ENCODE results near the gene PIK3R4. TPM values are rescaled to one million over a fixed set of nuclear protein-coding genes. Genes with fewer than 3 reads are reported as not detected.

The PIK3R4 gene
- total RNA-seq, 1 experiment from 2014 or later = 31.9 TPM

DNA sequence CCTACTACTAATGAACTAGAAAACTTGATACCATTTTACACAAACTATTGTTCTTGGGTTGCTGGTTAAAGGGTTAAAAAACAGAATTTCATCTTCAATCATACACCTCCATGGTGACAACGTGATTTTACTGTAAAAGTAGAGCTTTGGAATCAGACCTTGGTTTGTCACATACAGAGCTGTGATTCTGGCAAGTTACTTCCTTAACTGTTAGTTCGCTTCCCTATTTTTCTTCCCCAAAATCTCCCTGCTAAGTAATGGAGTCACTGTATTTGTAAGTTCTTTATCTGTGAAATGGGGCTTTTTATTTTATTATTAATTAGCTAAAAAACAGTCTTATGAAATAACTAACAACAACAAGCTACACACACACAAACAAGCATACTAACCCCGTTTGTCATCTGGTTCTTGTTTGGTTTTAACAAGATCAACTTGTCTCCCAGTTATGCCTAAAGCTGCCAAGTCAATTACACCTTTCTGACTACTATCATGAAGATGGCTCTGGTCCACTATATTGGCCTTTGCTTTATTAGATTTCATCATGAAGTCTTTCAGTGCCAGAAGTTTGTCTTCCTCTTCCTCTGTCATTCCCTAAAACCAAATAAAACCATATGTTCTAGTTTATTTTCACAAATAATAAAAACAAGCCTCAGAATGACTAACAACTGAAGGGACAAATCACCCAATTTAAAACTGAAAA is 38.6 kb downstream of the PIK3R4 start:
- DNase-seq (ENCODE audit: low spot score) = no peak
- Histone ChIP-seq H3K9me3 (ENCODE audit: low read depth, low read length, poor library complexity, severe bottlenecking) (no peaks in the 10 kb centered on the region), H3K27me3 (replicated peaks; ENCODE audit: insufficient read depth, low read depth, low read length, poor library complexity) (no peaks in the 10 kb centered on the region), H3K4me1 (ENCODE audit: insufficient read depth, low read length, poor library complexity, severe bottlenecking) (no peaks in the 10 kb centered on the region), H3K4me3 (ENCODE audit: low read depth, low read length, poor library complexity, severe bottlenecking) (no peak overlapping the region), H3K27ac (ENCODE audit: low read depth, low read length, poor library complexity, severe bottlenecking) (no peak overlapping the region), H3K36me3 (ENCODE audit: insufficient read depth, low read length, poor library complexity, severe bottlenecking) (peaks cover 11% of the 10 kb centered on the region)
- no TSS peak for BruUV-seq (replicated peaks)
- intact Hi-C loops (cut with micrococcal nuclease; ENCODE audit: unreplicated experiment) = no loop called here
- TF ChIP-seq, protein P1, sequence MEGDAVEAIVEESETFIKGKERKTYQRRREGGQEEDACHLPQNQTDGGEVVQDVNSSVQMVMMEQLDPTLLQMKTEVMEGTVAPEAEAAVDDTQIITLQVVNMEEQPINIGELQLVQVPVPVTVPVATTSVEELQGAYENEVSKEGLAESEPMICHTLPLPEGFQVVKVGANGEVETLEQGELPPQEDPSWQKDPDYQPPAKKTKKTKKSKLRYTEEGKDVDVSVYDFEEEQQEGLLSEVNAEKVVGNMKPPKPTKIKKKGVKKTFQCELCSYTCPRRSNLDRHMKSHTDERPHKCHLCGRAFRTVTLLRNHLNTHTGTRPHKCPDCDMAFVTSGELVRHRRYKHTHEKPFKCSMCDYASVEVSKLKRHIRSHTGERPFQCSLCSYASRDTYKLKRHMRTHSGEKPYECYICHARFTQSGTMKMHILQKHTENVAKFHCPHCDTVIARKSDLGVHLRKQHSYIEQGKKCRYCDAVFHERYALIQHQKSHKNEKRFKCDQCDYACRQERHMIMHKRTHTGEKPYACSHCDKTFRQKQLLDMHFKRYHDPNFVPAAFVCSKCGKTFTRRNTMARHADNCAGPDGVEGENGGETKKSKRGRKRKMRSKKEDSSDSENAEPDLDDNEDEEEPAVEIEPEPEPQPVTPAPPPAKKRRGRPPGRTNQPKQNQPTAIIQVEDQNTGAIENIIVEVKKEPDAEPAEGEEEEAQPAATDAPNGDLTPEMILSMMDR (conservative IDR thresholded peaks at IDR 0.05; ENCODE audit: low read depth, low read length) = no peak
- no peak for TF ChIP-seq EZH2 (IDR thresholded peaks at IDR 0.05; ENCODE audit: borderline replicate concordance, low read depth, low read length, poor library complexity, severe bottlenecking)
- ChIA-PET CTCF (no interaction called here), POLR2A (ENCODE audit: low non-redundant PET) (no interaction called here)

DNA sequence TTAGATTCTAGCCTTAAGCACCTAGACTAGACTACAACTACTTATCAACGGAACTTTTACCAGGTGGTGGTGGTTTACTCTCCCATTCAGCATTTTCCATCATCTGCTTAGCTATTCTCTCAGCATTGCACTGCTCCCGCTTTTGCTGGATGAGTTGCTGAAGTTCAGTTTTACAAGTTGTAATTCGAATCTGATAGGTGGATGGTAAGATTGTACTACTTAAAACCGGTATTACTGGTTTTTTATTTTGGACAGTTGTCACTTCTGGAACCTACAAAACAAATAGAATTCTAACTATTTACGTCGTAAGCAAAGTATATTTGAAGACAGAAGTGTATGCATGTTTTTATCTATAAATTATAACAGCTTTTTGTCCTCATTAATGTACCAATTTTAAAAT is 41.1 kb downstream of the PIK3R4 start:
- Histone ChIP-seq H3K9me3 (ENCODE audit: low read depth, low read length, poor library complexity, severe bottlenecking) (no peaks in the 10 kb centered on the region), H3K4me1 (ENCODE audit: insufficient read depth, low read length, poor library complexity, severe bottlenecking) (no peaks in the 10 kb centered on the region), H3K36me3 (ENCODE audit: insufficient read depth, low read length, poor library complexity, severe bottlenecking) (peaks cover 12% of the 10 kb centered on the region), H3K27ac (ENCODE audit: low read depth, low read length, poor library complexity, severe bottlenecking) (no peak overlapping the region), H3K27me3 (replicated peaks; ENCODE audit: insufficient read depth, low read depth, low read length, poor library complexity) (no peaks in the 10 kb centered on the region), H3K4me3 (ENCODE audit: low read depth, low read length, poor library complexity, severe bottlenecking) (no peak overlapping the region)
- intact Hi-C loops (cut with micrococcal nuclease; ENCODE audit: unreplicated experiment) = no loop called here
- no peak for DNase-seq (ENCODE audit: low spot score)
- ChIA-PET CTCF (no interaction called here), POLR2A (ENCODE audit: low non-redundant PET) (no interaction called here)
- TF ChIP-seq, protein P1 (conservative IDR thresholded peaks at IDR 0.05; ENCODE audit: low read depth, low read length) = no peak
- no peak for TF ChIP-seq EZH2 (IDR thresholded peaks at IDR 0.05; ENCODE audit: borderline replicate concordance, low read depth, low read length, poor library complexity, severe bottlenecking)
- BruUV-seq (replicated peaks) = no TSS peak

DNA sequence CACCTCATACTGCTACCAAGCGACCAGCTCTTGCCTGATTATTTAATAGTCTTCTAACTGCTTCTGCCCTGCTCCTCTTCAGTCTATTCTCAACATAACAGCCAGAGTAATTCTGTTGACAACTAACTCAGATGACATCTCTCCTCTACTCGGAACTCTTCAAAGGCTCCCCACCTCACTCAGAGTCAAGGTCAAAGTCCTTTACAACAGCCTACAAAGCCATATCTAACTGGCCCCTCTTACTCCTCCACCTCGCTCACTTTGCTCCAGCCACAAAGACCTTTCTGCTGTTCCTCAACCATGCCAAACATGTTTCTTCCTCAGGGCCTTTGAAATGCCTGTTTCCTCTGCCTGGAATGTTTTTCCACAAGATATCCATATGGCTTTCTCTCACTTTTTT is 43.6 kb downstream of the PIK3R4 start:
- intact Hi-C loops (cut with micrococcal nuclease; ENCODE audit: unreplicated experiment) = no loop called here
- Histone ChIP-seq H3K27ac (ENCODE audit: low read depth, low read length, poor library complexity, severe bottlenecking) (no peak overlapping the region), H3K4me3 (ENCODE audit: low read depth, low read length, poor library complexity, severe bottlenecking) (no peak overlapping the region), H3K4me1 (ENCODE audit: insufficient read depth, low read length, poor library complexity, severe bottlenecking) (no peaks in the 10 kb centered on the region), H3K27me3 (replicated peaks; ENCODE audit: insufficient read depth, low read depth, low read length, poor library complexity) (no peaks in the 10 kb centered on the region), H3K36me3 (ENCODE audit: insufficient read depth, low read length, poor library complexity, severe bottlenecking) (peaks cover 14% of the 10 kb centered on the region), H3K9me3 (ENCODE audit: low read depth, low read length, poor library complexity, severe bottlenecking) (no peaks in the 10 kb centered on the region)
- no peak for DNase-seq (ENCODE audit: low spot score)
- no peak for TF ChIP-seq EZH2 (IDR thresholded peaks at IDR 0.05; ENCODE audit: borderline replicate concordance, low read depth, low read length, poor library complexity, severe bottlenecking)
- TF ChIP-seq, protein P1 (conservative IDR thresholded peaks at IDR 0.05; ENCODE audit: low read depth, low read length) = no peak
- ChIA-PET CTCF (no interaction called here), POLR2A (ENCODE audit: low non-redundant PET) (no interaction called here)
- BruUV-seq (replicated peaks) = no TSS peak
